Measurements from ENCODE around the gene RARRES1. TPM values are rescaled to one million over a fixed set of nuclear protein-coding genes. Genes with fewer than 3 reads are reported as not detected.

RARRES1 gene
- polyA plus RNA-seq, 2 of the 4 experiments (the other 2 are of a cell fraction) = 10.9 to 33.4 TPM

DNA sequence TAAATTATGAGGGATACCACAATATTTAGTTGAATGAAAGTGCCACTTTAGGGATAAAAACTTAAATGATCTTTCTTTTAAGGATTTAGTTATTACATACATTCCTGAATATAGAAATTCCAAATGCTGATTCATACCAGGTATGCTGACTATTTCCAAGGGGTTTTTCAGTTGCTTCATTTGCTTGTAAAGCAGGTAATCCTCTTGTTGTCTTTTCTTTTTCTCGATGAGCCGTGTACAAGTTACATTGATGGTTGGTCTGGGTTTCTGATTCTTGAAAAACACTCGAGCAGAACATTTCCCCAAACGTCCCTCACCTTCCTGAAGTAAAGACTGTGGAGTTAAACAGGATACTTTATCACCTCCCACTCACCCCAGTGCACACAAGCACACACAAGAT is 21.7 kb downstream of the RARRES1 start:
- 67% methylated on average over 4 of the region's 4 CpGs for WGBS (ENCODE audit: missing lambda C conversion rate)
- DNase-seq (ENCODE audit: low read depth in 1 of 2, low spot score in 1 of 2) (no peak), ATAC-seq (no peak), FAIRE-seq (no peak)
- ChIA-PET CTCF (interaction anchor here (0.6 to 12.4 kb wide), 4 partner anchors 10 to 807 kb away, joined by 3 to 71 read pairs (median 10); no protein-coding TSS in a partner anchor), POLR2A (no interaction called here)
- peak overlapping the region in 1 of 2 experiments; percentile 74; a peak in 3 of 6 replicates for H3K27ac ChIP-seq
- no peak overlapping the region for H3K4me3 ChIP-seq
- H3K4me1 ChIP-seq = peaks cover 55% of the 10 kb centered on the region
- no peak overlapping the region for H3K4me2 ChIP-seq
- TF ChIP-seq, protein P1, sequence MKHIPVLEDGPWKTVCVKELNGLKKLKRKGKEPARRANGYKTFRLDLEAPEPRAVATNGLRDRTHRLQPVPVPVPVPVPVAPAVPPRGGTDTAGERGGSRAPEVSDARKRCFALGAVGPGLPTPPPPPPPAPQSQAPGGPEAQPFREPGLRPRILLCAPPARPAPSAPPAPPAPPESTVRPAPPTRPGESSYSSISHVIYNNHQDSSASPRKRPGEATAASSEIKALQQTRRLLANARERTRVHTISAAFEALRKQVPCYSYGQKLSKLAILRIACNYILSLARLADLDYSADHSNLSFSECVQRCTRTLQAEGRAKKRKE (CRISPR knock-in tag; IDR thresholded peaks at IDR 0.05; ENCODE audit: low read depth) = no peak
- TF ChIP-seq SMC3 (IDR thresholded peaks at IDR 0.05) (no peak), POLR2AphosphoS2 (conservative IDR thresholded peaks at IDR 0.05; ENCODE audit: low read length) (no peak), MAZ (IDR thresholded peaks at IDR 0.05; ENCODE audit: borderline replicate concordance, low read depth, low read length) (no peak), ESRRA (IDR thresholded peaks at IDR 0.05; ENCODE audit: borderline replicate concordance, low read length) (no peak), HOXB5 (CRISPR knock-in tag; IDR thresholded peaks at IDR 0.05) (no peak), FOSL2 (IDR thresholded peaks at IDR 0.05) (no peak), FOSL2 (CRISPR knock-in tag; IDR thresholded peaks at IDR 0.05) (no peak), RFX5 (IDR thresholded peaks at IDR 0.05) (no peak), HES2 (IDR thresholded peaks at IDR 0.05) (no peak), NPAS2 (CRISPR knock-in tag; IDR thresholded peaks at IDR 0.05; ENCODE audit: borderline replicate concordance) (no peak), FOXS1 (CRISPR knock-in tag; IDR thresholded peaks at IDR 0.05) (no peak), HMGXB4 (CRISPR knock-in tag; IDR thresholded peaks at IDR 0.05; ENCODE audit: borderline replicate concordance) (no peak), NFE2L2 (conservative IDR thresholded peaks at IDR 0.05; ENCODE audit: low read length) (no peak), HOXA7 (CRISPR knock-in tag; IDR thresholded peaks at IDR 0.05) (no peak), USF2 (IDR thresholded peaks at IDR 0.05) (no peak)
- TF ChIP-seq, protein P2, sequence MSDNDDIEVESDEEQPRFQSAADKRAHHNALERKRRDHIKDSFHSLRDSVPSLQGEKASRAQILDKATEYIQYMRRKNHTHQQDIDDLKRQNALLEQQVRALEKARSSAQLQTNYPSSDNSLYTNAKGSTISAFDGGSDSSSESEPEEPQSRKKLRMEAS (IDR thresholded peaks at IDR 0.05) = no peak
- TF ChIP-seq, protein P3, sequence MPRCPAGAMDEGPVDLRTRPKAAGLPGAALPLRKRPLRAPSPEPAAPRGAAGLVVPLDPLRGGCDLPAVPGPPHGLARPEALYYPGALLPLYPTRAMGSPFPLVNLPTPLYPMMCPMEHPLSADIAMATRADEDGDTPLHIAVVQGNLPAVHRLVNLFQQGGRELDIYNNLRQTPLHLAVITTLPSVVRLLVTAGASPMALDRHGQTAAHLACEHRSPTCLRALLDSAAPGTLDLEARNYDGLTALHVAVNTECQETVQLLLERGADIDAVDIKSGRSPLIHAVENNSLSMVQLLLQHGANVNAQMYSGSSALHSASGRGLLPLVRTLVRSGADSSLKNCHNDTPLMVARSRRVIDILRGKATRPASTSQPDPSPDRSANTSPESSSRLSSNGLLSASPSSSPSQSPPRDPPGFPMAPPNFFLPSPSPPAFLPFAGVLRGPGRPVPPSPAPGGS (IDR thresholded peaks at IDR 0.05) = no peak
- TF ChIP-seq, protein P4, sequence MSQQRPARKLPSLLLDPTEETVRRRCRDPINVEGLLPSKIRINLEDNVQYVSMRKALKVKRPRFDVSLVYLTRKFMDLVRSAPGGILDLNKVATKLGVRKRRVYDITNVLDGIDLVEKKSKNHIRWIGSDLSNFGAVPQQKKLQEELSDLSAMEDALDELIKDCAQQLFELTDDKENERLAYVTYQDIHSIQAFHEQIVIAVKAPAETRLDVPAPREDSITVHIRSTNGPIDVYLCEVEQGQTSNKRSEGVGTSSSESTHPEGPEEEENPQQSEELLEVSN (IDR thresholded peaks at IDR 0.05; ENCODE audit: borderline replicate concordance, low read depth) = no peak
- no peaks in the 10 kb centered on the region for H3K9me3 ChIP-seq

- no peak for FAIRE-seq
These were observed 22.6 kb downstream of the RARRES1 start for GRCh38 chr3:158709666-158710083.

More at GRCh38 chr3:158709666-158710083, 22.6 kb downstream of the RARRES1 start:
- DNase-seq (ENCODE audit: low read depth in 1 of 2, low spot score in 1 of 2) (peak in 1 of 2 experiments; percentile 54), ATAC-seq (peak; percentile 82 to 85)
- no peak overlapping the region for H3K4me2 ChIP-seq
- peaks cover 55% of the 10 kb centered on the region for H3K4me1 ChIP-seq
- TF ChIP-seq, protein P2 (IDR thresholded peaks at IDR 0.05) = peak; percentile 34; the same call in 1 of the 2 replicates
- no peak for TF ChIP-seq KDM1A (IDR thresholded peaks at IDR 0.05; ENCODE audit: low read depth)
- 51% methylated on average over 4 of the region's 4 CpGs for WGBS (ENCODE audit: missing lambda C conversion rate)
- ChIA-PET CTCF (interaction anchor here (0.6 to 12.4 kb wide), 5 partner anchors 14 to 806 kb away, joined by 3 to 71 read pairs (median 3); no protein-coding TSS in a partner anchor), POLR2A (no interaction called here)
- H3K9me3 ChIP-seq = no peaks in the 10 kb centered on the region
- H3K4me3 ChIP-seq = no peak overlapping the region
- H3K27ac ChIP-seq = peak overlapping the region in 1 of 2 experiments; percentile 74; a peak in 4 of 6 replicates
